ENCODE results near the gene RUFY3. TPM values are rescaled to one million over a fixed set of nuclear protein-coding genes. Genes with fewer than 3 reads are reported as not detected.

RUFY3 gene
- total and polyA plus RNA-seq, 2 experiments from 2014 or later = 18.3 to 29.2 TPM

DNA sequence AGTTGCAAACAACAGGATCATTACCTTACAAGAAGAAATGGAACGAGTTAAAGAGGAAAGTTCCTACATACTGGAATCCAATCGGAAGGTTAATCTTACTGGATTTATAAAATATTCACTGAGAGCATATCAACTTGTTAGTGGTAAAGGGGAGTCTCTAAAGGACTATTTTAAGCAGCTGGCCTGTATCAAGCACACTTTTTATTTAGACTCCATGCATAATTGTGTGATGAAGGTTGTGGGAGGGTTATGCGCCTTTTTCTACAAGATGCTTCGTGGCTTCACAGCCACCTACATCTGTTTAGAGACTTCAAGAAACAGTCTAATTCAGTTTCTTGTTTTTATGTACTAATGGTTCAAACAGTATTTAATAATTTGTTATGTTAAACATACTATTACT lies 61.3 kb downstream of the RUFY3 start:
- H3K9me3 Mint-ChIP-seq = no peaks in the 10 kb centered on the region
- TF ChIP-seq NANOG (IDR thresholded peaks at IDR 0.05; ENCODE audit: borderline replicate concordance) (no peak), EZH2 (IDR thresholded peaks at IDR 0.05; ENCODE audit: low read depth, unreplicated experiment) (no peak), STAT1 (IDR thresholded peaks at IDR 0.05; ENCODE audit: unreplicated experiment) (no peak), POLR2AphosphoS5 (IDR thresholded peaks at IDR 0.05; ENCODE audit: low read depth) (no peak), JUNB (IDR thresholded peaks at IDR 0.05; ENCODE audit: unreplicated experiment) (no peak), ZNF331 (CRISPR knock-in tag; IDR thresholded peaks at IDR 0.05; ENCODE audit: low read depth) (no peak)
- TF ChIP-seq, protein P1, sequence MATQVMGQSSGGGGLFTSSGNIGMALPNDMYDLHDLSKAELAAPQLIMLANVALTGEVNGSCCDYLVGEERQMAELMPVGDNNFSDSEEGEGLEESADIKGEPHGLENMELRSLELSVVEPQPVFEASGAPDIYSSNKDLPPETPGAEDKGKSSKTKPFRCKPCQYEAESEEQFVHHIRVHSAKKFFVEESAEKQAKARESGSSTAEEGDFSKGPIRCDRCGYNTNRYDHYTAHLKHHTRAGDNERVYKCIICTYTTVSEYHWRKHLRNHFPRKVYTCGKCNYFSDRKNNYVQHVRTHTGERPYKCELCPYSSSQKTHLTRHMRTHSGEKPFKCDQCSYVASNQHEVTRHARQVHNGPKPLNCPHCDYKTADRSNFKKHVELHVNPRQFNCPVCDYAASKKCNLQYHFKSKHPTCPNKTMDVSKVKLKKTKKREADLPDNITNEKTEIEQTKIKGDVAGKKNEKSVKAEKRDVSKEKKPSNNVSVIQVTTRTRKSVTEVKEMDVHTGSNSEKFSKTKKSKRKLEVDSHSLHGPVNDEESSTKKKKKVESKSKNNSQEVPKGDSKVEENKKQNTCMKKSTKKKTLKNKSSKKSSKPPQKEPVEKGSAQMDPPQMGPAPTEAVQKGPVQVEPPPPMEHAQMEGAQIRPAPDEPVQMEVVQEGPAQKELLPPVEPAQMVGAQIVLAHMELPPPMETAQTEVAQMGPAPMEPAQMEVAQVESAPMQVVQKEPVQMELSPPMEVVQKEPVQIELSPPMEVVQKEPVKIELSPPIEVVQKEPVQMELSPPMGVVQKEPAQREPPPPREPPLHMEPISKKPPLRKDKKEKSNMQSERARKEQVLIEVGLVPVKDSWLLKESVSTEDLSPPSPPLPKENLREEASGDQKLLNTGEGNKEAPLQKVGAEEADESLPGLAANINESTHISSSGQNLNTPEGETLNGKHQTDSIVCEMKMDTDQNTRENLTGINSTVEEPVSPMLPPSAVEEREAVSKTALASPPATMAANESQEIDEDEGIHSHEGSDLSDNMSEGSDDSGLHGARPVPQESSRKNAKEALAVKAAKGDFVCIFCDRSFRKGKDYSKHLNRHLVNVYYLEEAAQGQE (IDR thresholded peaks at IDR 0.05; ENCODE audit: unreplicated experiment) = no peak
- TF ChIP-seq, protein P2, sequence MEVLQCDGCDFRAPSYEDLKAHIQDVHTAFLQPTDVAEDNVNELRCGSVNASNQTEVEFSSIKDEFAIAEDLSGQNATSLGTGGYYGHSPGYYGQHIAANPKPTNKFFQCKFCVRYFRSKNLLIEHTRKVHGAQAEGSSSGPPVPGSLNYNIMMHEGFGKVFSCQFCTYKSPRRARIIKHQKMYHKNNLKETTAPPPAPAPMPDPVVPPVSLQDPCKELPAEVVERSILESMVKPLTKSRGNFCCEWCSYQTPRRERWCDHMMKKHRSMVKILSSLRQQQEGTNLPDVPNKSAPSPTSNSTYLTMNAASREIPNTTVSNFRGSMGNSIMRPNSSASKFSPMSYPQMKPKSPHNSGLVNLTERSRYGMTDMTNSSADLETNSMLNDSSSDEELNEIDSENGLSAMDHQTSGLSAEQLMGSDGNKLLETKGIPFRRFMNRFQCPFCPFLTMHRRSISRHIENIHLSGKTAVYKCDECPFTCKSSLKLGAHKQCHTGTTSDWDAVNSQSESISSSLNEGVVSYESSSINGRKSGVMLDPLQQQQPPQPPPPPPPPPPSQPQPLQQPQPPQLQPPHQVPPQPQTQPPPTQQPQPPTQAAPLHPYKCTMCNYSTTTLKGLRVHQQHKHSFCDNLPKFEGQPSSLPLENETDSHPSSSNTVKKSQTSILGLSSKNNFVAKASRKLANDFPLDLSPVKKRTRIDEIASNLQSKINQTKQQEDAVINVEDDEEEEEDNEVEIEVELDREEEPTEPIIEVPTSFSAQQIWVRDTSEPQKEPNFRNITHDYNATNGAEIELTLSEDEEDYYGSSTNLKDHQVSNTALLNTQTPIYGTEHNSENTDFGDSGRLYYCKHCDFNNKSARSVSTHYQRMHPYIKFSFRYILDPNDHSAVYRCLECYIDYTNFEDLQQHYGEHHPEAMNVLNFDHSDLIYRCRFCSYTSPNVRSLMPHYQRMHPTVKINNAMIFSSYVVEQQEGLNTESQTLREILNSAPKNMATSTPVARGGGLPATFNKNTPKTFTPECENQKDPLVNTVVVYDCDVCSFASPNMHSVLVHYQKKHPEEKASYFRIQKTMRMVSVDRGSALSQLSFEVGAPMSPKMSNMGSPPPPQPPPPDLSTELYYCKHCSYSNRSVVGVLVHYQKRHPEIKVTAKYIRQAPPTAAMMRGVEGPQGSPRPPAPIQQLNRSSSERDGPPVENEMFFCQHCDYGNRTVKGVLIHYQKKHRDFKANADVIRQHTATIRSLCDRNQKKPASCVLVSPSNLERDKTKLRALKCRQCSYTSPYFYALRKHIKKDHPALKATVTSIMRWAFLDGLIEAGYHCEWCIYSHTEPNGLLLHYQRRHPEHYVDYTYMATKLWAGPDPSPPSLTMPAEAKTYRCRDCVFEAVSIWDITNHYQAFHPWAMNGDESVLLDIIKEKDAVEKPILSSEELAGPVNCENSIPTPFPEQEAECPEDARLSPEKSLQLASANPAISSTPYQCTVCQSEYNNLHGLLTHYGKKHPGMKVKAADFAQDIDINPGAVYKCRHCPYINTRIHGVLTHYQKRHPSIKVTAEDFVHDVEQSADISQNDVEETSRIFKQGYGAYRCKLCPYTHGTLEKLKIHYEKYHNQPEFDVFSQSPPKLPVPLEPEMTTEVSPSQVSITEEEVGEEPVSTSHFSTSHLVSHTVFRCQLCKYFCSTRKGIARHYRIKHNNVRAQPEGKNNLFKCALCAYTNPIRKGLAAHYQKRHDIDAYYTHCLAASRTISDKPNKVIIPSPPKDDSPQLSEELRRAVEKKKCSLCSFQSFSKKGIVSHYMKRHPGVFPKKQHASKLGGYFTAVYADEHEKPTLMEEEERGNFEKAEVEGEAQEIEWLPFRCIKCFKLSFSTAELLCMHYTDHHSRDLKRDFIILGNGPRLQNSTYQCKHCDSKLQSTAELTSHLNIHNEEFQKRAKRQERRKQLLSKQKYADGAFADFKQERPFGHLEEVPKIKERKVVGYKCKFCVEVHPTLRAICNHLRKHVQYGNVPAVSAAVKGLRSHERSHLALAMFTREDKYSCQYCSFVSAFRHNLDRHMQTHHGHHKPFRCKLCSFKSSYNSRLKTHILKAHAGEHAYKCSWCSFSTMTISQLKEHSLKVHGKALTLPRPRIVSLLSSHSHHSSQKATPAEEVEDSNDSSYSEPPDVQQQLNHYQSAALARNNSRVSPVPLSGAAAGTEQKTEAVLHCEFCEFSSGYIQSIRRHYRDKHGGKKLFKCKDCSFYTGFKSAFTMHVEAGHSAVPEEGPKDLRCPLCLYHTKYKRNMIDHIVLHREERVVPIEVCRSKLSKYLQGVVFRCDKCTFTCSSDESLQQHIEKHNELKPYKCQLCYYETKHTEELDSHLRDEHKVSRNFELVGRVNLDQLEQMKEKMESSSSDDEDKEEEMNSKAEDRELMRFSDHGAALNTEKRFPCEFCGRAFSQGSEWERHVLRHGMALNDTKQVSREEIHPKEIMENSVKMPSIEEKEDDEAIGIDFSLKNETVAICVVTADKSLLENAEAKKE (CRISPR knock-in tag; IDR thresholded peaks at IDR 0.05) = no peak
- TF ChIP-seq, protein P3, sequence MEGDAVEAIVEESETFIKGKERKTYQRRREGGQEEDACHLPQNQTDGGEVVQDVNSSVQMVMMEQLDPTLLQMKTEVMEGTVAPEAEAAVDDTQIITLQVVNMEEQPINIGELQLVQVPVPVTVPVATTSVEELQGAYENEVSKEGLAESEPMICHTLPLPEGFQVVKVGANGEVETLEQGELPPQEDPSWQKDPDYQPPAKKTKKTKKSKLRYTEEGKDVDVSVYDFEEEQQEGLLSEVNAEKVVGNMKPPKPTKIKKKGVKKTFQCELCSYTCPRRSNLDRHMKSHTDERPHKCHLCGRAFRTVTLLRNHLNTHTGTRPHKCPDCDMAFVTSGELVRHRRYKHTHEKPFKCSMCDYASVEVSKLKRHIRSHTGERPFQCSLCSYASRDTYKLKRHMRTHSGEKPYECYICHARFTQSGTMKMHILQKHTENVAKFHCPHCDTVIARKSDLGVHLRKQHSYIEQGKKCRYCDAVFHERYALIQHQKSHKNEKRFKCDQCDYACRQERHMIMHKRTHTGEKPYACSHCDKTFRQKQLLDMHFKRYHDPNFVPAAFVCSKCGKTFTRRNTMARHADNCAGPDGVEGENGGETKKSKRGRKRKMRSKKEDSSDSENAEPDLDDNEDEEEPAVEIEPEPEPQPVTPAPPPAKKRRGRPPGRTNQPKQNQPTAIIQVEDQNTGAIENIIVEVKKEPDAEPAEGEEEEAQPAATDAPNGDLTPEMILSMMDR (conservative IDR thresholded peaks at IDR 0.05; ENCODE audit: low read depth in 2 of 2) = no peak
- DNase-seq (ENCODE audit: low spot score) = no peak
- H3K79me2 ChIP-seq (replicated peaks; ENCODE audit: insufficient read depth) = no peaks in the 10 kb centered on the region
- H3K27ac ChIP-seq (ENCODE audit: low read depth) = no peak overlapping the region
- no peak overlapping the region for H3K4me3 Mint-ChIP-seq
- H4K20me1 ChIP-seq (replicated peaks; ENCODE audit: insufficient read depth) = no peaks in the 10 kb centered on the region
- no peaks in the 10 kb centered on the region for H3F3A ChIP-seq (replicated peaks; ENCODE audit: low read depth)
- H3K36me3 Mint-ChIP-seq (ENCODE audit: low read depth) = peaks cover 8% of the 10 kb centered on the region; the same call in 2 of the 3 replicates
- H3K27ac Mint-ChIP-seq = no peak overlapping the region
- no peaks in the 10 kb centered on the region for H3K4me1 Mint-ChIP-seq
- no peaks in the 10 kb centered on the region for H3K9me2 ChIP-seq (ENCODE audit: insufficient read depth)
- no peaks in the 10 kb centered on the region for H3K27me3 Mint-ChIP-seq (ENCODE audit: insufficient read depth, low read depth, poor library complexity)
- no peak overlapping the region for H3K4me2 ChIP-seq
- H3K4me1 ChIP-seq (ENCODE audit: insufficient read depth) = no peaks in the 10 kb centered on the region
- no peak overlapping the region for H2AFZ ChIP-seq
- no peak for ATAC-seq
- no peak overlapping the region for H3K4me3 ChIP-seq
- H3K27me3 ChIP-seq (ENCODE audit: insufficient read depth) = no peaks in the 10 kb centered on the region
- no peaks in the 10 kb centered on the region for H3K36me3 ChIP-seq (ENCODE audit: insufficient read depth)

All from GM23338 (cell line).